ENCODE measurements around the gene TSPAN15. TPM values are rescaled to one million over a fixed set of nuclear protein-coding genes. Genes with fewer than 3 reads are reported as not detected.

TSPAN15 gene
- total RNA-seq, 1 experiment from 2014 or later, result 8.3 TPM

- peak; percentile 69; the same call in 1 of the 2 replicates for TF ChIP-seq NFE2L1 (CRISPR knock-in tag; IDR thresholded peaks at IDR 0.05)
- peak; percentile 67; the same call in 1 of the 2 replicates for TF ChIP-seq FOXK1 (CRISPR knock-in tag; IDR thresholded peaks at IDR 0.05)
- TF ChIP-seq PREB (CRISPR knock-in tag; IDR thresholded peaks at IDR 0.05; ENCODE audit: borderline replicate concordance), result no peak
- no peak for TF ChIP-seq MXD4 (CRISPR knock-in tag; IDR thresholded peaks at IDR 0.05; ENCODE audit: borderline replicate concordance)
- no peak for TF ChIP-seq CBFB (CRISPR knock-in tag; IDR thresholded peaks at IDR 0.05; ENCODE audit: low read depth)
- TF ChIP-seq USF2 (CRISPR knock-in tag; IDR thresholded peaks at IDR 0.05), result no peak
- TF ChIP-seq ZNF138 (CRISPR knock-in tag; conservative IDR thresholded peaks at IDR 0.05), result no peak
- TF ChIP-seq CREB1 (CRISPR knock-in tag; IDR thresholded peaks at IDR 0.05), result peak; percentile 46; the same call in 1 of the 2 replicates
- TF ChIP-seq CTCF (IDR thresholded peaks at IDR 0.05), result no peak
- peak; percentile 61; the same call in 1 of the 2 replicates for TF ChIP-seq SMAD3 (CRISPR knock-in tag; IDR thresholded peaks at IDR 0.05; ENCODE audit: borderline replicate concordance)
- no peak for TF ChIP-seq GTF2I (CRISPR knock-in tag; conservative IDR thresholded peaks at IDR 0.05)
- TF ChIP-seq FOXP1 (CRISPR knock-in tag; IDR thresholded peaks at IDR 0.05; ENCODE audit: borderline replicate concordance), result peak; percentile 90
- peak; percentile 17; the same call in 1 of the 2 replicates for TF ChIP-seq USF1 (CRISPR knock-in tag; IDR thresholded peaks at IDR 0.05)
- no peak for TF ChIP-seq HMGXB4 (CRISPR knock-in tag; IDR thresholded peaks at IDR 0.05)
- TF ChIP-seq ZNF232 (CRISPR knock-in tag; IDR thresholded peaks at IDR 0.05), result no peak
- peak; percentile 55; the same call in 1 of the 2 replicates for TF ChIP-seq ESRRA (CRISPR knock-in tag; IDR thresholded peaks at IDR 0.05; ENCODE audit: borderline replicate concordance)
- no peak for TF ChIP-seq STAT6 (CRISPR knock-in tag; conservative IDR thresholded peaks at IDR 0.05; ENCODE audit: low read depth)
- no peak for TF ChIP-seq E2F4 (CRISPR knock-in tag; IDR thresholded peaks at IDR 0.05; ENCODE audit: borderline replicate concordance, low read depth)
- no peak for TF ChIP-seq RORB (CRISPR knock-in tag; IDR thresholded peaks at IDR 0.05)
- TF ChIP-seq ERG (CRISPR knock-in tag; IDR thresholded peaks at IDR 0.05), result no peak
- no peak for TF ChIP-seq ELF4 (CRISPR knock-in tag; IDR thresholded peaks at IDR 0.05; ENCODE audit: low read depth)
- peak; percentile 59 for TF ChIP-seq ETV6 (CRISPR knock-in tag; IDR thresholded peaks at IDR 0.05)
- 0 out of 2 replicates have a peak, but pooled peaks have one; percentile 56 for TF ChIP-seq ZNF219 (CRISPR knock-in tag; IDR thresholded peaks at IDR 0.05; ENCODE audit: borderline replicate concordance)
- TF ChIP-seq NR2C2 (CRISPR knock-in tag; IDR thresholded peaks at IDR 0.05), result 0 out of 2 replicates have a peak, but pooled peaks have one; percentile 49
- peak; percentile 87; the same call in 1 of the 2 replicates for TF ChIP-seq TCF7 (CRISPR knock-in tag; IDR thresholded peaks at IDR 0.05; ENCODE audit: low read depth)
These were observed 553 bp downstream of the TSPAN15 start (continued) for GRCh38 chr10:69451784-69452251.

All from WTC11 (cell line).